GM19438 (cell line): ENCODE measurements around the gene NHLH2.

Experiments
- ATAC-seq: cut with Tn5 transposase; IDR thresholded peaks from one replicate; pipeline ENCODE4 v1.9.1; 2021; ENCODE audit warnings: low read depth; ENCODE audit not compliant: unreplicated experiment

The NHLH2 gene

DNA sequence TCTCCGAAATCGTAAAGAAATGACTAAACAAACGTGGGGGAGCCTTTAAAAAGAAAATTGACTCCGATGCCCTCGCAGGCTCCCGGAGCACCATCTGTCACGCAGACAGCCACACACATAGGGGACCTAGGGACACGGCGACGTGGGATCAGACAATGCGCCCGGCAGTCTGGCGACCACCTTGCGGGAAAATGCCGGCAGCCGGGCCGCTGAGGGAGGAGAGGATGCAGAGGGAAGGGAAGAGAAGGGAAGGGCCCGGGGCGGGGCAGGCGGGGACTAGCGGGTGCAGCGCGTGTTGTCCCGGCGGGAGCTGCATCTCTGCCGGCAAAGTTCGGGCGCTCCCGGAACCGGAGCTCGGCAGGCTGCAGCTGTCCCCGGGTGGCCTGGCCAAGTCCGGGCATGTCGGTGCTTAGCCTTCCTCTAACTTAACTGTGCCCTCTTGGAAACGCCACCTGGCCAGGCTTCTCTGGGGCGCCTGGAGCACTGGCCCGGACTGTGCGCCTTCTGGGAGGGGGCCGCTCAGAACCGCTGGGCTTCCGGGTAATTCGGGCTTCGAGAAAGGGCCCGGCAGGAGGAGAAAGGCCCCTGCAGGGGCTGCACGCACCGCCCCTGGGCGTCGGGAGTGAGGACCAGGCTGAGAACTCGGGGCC lies 1.8 kb downstream of the NHLH2 start:
- ATAC-seq = no peak

DNA sequence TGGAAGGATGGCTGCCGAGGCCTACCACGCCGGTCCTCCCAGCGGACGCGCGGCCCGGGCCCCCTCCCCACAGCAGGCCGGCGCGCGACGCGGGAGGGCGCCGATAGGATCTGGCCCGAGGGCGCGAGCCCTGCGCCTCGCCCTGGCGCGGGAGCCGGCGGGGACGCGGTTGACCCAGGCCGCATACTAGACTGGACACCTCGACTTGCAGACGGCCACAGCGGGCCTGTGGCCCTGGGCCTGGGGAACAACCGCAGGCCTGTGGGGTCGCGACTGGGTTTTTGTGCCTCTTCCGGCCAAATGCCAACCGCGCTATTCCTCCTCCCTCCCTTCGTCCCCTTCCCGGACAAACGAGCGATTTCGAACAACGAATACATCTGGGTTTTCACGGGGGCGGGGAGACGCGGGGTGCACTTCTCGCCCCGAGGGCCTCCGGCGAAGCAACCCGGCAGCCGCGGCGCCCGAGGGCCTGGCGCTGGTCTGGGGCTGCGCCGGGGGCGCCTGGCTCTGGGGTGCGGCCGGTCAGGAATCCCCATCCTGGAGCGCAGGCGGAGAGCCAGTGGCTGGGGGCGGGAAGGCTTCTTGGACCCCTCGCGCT lies 2.4 kb downstream of the NHLH2 start:
- ATAC-seq = no peak

DNA sequence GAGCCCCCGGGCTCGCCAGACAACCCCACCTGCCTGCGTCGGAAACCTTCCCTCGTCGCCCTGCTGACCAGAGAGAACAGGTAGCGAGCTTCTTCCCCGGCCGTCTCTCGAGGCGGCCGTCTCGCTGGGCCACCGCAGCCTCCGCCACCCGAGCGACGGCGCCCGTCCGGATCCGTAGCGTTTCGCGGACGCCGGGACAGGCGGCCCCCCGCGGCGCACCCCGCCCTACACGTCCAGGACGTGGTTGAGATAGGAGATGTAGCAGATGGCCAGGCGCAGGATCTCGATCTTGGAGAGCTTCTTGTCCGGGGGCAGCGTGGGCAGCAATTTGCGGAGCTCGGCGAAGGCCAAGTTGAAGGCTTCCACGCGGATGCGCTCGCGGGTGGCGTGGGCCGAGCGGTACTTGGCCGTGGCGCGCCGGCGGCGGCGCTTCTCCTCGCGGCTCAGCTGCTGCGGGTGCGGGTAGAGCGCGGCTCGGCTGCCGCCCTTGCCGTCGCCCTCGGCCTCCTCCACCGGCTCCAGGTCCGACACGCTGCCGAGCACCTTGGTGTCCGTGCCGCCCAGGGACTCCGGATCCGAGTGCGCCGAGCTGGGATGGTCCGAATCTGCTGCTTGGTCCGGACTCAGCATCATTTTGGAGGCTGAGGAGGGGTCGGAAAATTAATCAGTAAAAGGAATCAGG lies 3.0 kb downstream of the NHLH2 start:
- ATAC-seq = no peak

DNA sequence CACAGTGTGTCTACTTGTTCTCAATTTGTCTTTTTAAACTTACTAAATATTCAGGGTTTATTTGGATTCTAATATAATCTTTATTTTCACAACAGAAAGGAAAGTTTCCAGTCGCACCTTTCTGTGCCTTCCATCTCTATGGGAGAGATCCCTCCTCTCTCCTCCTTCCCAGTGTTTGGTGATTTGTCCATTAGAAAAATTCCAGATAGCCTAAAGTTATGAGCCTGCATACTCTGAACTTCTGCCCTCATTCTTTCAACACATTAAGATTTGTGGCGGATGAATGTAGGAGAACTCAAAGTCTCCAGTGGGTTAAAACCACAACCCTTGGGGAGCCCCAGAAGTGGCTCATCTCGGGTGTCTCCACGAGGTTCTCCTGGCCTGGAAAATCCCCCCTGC lies 3.6 kb downstream of the NHLH2 start:
- ATAC-seq = no peak

DNA sequence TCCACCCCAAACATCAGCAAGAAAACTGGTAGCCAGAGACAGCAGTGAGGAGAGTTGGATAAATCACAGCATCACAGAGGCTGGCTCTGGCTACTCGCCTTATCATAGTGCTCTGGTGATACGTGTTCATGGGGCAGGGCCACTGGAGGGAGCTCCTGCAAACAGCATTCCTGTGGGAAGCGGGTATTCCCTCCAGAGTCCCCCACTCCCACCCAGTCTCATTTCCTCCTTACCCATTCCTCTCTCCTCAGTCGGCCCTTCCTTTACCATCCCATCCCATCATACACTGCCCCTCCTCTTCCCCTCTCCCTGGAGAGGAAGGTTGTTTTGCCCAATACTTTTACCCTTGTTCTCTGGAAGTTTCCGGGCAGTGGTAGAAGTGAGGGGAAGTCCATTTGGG lies 7.1 kb downstream of the NHLH2 start:
- ATAC-seq = no peak

DNA sequence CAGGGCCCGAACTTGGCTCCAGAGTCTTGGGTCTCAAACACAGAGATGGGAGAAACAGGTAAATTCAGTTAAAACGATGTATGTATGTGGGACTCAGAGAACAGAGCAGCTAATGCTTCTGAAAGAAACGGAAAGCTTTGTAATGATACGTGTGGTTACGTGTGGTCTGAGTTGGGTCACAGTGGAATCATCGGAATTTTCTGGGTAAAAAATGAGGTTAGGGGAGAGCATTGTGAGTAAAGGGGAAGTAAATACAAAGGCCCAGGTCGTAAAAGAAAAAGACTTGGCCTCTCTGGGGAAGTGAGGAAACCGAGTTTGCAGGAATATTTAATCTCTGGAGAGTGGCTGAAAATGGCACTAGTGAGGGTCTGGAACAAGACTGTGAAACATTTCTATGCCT lies 8.3 kb downstream of the NHLH2 start:
- ATAC-seq = no peak

DNA sequence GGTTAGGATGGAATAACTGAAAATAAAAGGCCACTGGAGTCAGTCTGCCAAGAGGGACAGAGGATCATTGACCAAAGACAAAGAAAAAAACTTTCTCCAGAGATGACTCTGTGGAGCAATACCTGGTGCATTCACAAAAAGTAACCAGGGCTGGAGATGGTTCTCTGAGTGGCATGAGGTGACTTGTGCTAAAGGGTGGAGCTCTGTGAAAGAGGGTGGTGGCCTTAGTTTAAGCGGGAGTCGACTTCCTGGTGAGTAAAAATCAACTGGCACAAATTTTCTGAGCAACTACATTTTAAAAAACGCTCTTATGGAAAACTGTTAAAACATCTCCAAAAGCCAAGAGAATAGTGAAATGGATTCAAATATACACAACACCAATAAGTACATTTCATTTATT lies 10.0 kb downstream of the NHLH2 start:
- ATAC-seq = no peak

DNA sequence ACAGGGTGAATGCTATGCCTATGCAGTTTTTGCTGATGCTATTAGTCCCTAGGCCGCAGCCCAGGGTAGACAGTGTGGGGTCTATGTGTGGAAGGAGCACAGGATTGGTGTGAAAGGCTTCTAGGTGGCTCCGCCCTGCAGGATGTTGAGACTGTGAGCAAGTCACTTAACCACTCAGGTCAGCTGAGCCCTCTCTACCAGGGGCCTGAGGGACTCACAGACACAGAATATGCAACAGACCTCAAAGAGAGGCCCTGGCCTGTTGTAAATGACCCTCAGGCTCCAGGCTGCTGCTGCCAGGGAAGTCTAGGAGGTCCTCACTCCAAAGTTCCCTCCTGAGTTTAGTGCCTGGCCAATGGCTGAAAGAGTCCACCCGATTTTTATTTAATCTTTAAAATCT lies 11.0 kb downstream of the NHLH2 start:
- ATAC-seq = no peak

DNA sequence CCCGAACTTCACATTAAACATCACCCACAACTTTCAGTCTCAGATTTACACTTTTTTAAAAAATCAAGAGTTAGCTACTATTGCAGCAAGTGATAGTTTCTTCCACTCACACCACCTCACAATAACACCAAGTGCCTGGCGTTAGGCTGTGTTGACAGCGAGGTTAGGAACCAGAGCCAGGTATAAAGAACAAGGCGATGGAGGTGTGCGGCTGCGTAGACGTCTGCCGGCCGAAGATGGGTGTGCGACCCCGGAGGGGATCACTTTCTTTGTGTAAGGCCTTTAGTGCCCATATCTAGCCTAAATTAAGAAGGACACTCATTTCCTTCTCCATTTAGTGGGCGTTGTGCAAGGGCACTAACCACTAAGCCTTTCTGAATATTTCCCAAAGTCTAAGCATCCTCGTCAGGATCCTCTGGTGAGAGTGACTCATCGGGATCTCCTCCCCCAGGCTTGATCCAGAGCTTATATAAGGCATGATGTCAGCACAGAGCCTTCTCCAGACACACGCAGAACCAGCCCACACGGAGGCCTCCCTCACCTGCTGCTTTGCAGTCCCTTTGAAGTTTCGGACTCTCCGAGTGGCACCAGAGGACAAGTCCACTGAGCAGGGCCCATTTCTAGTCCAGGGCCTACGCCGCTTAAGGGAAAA lies 11.8 kb downstream of the NHLH2 start:
- no peak for ATAC-seq

DNA sequence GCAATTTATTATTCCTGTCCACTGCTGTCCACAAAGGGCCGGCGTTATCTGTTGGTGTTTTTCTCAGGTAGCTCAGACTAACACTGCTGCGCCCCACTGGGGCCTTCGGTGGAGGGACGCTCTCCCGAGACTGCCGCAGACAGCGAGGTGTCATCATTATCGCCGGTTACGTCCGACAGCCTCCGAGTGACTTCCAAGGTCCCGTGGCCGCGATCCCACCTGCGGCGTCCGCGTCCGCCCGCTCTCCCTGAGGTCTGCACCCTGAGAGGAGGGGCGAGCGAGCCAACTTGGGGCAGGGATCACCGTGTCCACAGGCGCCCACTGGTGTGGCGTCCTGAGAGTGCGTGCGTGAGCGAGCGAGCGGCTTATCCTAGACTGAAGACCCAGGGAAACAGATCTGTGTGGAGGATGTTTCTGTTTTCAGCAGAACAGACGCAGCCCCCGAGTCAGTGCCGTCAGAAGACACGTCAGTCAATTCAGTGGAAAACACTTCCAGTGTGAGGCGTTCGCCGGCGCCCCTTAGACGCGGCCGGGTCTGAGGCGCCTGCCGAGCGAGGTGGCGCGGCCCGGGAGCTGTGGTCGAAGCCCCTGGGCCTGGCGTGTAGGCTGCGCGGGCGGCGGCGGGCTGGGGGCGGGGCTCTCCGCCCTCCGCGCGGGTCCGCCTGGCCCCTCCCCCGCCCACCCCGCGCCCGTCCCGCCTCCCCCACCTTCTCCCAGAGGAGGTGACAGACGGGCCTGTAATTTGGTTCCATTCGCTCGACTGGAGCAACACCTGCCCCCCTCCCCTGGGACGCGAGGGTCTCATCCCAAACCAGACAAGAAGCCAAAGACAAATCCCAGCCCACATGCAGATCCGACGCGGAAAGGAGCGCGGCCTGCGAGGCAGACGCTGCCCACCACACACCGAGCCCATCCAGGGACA lies 12.6 kb downstream of the NHLH2 start:
- ATAC-seq = no peak

DNA sequence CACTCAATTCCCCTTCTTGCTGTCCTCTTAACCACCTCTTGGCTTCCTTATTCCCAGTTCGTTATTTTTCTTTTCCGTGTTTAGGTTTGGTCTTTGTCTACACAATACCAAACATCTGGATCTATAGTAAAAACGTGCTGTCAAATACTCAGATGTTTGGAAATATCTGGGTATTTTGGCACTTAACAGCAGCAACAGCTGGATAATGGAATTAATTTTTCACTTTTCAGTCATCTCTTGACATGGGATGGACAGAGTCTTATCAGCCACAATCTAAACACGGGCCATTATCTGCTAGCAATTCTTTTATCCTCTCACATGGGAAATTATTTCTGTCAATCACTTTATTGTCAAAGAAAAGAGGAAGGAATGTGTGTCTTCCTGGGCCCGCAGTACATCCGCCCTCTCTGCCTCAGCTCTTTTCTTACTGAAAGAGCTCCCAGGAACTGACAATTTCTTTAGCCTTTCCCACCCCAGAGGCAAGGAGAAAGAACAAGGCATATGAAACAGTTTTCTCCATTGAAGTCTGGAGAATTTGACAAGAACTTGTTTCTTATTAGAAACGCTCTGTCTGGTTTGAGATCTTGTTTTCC lies 13.4 kb downstream of the NHLH2 start:
- no peak for ATAC-seq

DNA sequence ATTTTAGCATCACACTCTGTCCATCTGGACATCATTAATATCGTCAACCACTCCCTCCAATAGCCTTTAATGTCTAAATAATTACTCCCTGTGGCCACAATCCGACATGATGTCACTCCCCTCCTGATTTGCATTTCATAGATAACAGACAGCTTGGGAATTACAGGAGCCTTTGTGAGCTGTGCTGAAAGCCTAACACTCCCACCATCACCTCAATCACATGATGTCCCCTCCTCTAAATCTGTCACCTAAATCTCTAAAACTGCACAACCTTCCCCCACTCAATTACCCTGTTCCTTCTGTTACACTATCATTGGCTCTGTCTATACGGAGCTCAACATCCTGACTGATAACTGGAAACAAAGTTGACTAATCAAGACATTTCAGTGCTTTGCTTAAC lies 14.3 kb downstream of the NHLH2 start:
- ATAC-seq = no peak

DNA sequence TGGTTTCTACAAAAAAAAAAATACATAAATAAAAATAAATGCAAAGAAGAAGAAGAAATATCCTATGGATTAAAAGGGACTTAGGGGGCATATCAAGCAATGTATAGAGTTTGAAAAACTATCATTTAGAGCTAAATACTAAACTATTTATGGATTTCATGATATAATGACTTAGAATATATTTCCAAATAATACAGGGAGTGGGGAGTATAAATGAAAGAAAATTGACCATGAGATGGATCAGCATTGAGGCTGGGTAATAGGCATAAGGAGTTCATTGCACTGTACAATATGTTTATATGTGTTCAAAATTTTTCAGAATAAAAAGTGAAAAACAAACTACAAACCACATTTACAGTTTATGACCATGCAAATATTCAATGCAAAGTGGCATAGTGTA lies 18.8 kb downstream of the NHLH2 start:
- ATAC-seq = no peak

DNA sequence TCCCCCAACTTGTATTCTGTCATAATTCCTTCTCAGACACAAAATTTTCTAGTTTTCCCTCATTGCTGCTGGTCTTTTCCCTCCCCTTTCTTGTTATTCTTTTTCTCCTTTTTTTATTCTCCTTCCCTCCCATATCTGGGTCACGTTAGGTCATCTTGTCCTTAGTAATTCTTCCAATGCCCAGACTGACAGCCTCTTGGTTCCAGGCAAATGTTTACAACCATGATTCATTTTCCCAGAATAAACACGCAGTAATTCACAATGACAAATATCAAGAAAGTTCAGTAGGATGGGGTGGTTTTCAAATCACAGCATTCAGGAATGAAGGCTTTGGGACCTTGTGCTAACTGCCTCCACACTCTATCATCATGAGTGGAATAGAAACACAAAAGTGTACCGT lies 25.2 kb downstream of the NHLH2 start:
- ATAC-seq = no peak

DNA sequence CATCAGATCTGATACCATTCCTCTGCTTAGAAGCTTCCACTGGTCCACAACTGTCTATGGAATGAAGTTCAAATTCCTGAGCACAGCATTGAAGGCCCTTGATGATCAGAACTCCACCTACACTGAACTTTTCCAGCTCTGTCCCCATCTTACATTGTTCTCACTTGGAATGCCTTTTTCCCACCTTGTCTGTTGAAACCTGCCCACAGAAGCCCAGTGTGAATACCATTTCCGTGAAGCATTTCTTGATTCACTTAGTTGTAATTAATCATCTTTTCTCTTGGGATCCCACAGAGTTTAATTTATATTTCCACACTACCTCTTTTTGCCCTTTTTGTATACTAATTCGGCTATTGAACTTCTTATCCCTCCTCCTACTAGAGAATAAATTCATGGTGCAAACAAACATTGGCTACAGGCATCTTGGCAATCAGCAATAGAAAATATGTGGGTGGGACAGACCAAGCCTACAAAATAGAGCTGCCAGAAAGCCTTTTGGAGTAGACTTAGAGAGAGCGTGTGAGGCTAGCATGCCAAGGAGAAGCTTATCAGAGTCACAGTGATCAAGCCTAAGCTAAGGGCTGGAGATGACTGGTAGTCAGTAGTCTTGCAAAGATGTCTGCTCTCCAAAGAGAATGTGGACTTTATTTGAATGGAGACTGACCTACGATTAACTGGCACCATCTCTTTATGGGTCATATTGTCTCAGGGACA lies 26.1 kb downstream of the NHLH2 start:
- ATAC-seq = no peak

DNA sequence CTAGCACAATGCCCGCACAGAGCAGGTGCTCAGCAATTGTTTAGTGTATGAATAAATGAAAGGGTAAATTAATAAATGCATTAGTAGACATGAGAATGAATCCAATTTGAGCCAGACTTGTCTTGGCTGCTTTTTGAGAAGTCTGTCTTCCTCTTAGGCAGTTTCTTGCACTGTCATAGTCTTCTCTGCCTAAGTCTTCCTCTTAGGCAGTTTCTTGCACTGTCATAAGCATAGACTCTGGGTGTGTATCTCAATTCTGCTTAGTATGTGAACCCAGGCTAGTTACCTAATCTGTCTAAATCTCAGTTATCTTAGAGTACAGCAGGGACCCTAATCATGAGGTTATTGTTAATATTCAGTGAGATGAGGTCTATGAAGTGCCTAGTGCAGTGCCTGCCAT lies 27.2 kb downstream of the NHLH2 start:
- ATAC-seq = no peak

DNA sequence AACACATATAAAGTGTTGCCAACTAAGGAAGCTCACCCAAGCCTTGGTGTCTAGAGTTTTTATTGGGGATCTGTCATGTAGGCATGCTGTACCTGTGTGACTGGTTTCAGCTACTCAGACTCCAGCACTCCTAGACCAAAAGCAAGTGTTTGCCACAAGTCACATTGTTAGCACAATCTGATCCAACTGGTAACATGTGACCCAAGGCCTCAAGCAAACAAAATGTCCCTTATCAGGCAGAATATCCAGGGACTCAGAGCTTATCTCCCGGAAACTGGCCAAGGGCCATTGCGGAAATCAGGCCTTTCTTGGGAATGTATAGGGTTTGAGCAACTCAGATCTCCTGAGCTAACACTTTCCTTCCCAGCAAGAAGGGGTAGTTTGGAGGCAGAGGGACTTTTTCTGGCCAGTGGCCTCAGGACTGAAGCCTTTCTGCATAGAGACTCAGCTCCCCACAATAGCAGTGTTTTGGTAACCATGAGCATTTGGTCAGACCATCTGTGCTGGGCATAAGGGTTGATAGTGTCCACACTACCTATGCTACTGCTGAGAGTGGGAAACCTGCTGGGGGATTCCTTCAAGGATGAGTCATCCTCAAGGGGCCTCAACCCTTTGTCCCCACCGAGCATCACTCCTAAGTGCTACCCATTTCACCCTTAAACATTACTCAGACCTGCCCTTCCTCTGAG lies 29.6 kb downstream of the NHLH2 start:
- no peak for ATAC-seq

DNA sequence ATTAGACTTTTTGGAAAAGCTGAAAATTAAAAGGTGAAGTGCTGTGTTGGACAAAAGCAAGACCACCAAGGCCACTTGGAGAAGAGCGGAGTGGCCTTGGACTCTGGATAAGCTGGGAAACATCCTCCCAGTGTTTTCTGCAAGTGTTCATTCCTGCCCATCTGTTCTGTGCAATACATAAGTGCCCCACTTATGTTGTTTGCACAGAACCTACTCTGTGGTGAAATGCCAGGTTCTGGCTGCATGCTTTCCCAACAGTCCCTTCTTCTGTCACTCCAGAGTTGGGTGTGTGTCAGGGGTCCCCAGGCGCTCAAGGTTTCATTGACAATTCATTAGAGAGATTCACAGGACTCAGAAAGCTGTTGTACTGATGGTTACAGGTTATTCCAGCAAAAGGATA lies 30.3 kb downstream of the NHLH2 start:
- no peak for ATAC-seq

DNA sequence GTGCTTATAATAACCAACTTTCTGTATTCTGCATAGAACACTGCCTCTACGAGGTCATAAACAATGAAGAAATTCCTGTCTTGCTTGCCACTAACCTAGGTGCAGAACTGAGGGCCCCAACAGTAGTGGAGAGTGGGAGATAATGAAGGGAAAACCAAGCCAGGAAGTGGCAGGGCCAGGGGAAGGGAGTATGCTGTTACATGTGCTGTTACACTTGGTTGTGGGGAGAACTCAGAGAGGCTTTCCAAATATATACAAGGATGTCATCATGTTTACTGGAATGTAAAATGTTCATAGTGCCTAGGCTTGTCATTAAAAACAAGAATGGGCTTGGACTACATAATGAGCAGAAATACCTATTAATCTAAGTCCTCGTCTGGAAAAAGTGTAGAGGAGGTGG lies 31.1 kb downstream of the NHLH2 start:
- ATAC-seq = no peak
